ENCODE data around the gene DDX10. TPM values are rescaled to one million over a fixed set of nuclear protein-coding genes. Genes with fewer than 3 reads are reported as not detected.

The DDX10 gene
- total RNA-seq, 1 donor from 2014 or later: 32.0 TPM

GRCh38 chr11:108870373-108871020, 205.6 kb downstream of the DDX10 start:
- intact Hi-C loops (cut with micrococcal nuclease): loop anchor here (1.0 kb wide), 1 partner anchor 172 kb away; no protein-coding TSS in a partner anchor

- intact Hi-C loops (cut with micrococcal nuclease): loop anchor here (1.0 kb wide), 1 partner anchor 173 kb away; no protein-coding TSS in a partner anchor
Observed at GRCh38 chr11:108871152-108871551, 206.3 kb downstream of the DDX10 start.

- intact Hi-C loops (cut with micrococcal nuclease): loop anchor here (1.0 kb wide), 1 partner anchor 174 kb away; no protein-coding TSS in a partner anchor
Observed at GRCh38 chr11:108871867-108872266, 207.0 kb downstream of the DDX10 start.

GRCh38 chr11:108872781-108873291, 208.0 kb downstream of the DDX10 start:
- intact Hi-C loops (cut with micrococcal nuclease): no loop called here

- intact Hi-C loops (cut with micrococcal nuclease): no loop called here
Observed at GRCh38 chr11:108873310-108873709, 208.4 kb downstream of the DDX10 start.

GRCh38 chr11:108873941-108874340, 209.1 kb downstream of the DDX10 start:
- intact Hi-C loops (cut with micrococcal nuclease): no loop called here

GRCh38 chr11:108875134-108875533, 210.3 kb downstream of the DDX10 start:
- intact Hi-C loops (cut with micrococcal nuclease): no loop called here

GRCh38 chr11:108877178-108877577, 212.3 kb downstream of the DDX10 start:
- intact Hi-C loops (cut with micrococcal nuclease): no loop called here

GRCh38 chr11:108880510-108880909, 215.6 kb downstream of the DDX10 start:
- intact Hi-C loops (cut with micrococcal nuclease): no loop called here

- intact Hi-C loops (cut with micrococcal nuclease): no loop called here
Observed at GRCh38 chr11:108881131-108881530, 216.3 kb downstream of the DDX10 start.

- intact Hi-C loops (cut with micrococcal nuclease): no loop called here
Observed at GRCh38 chr11:108882211-108882831, 217.5 kb downstream of the DDX10 start.

- intact Hi-C loops (cut with micrococcal nuclease): no loop called here
Observed at GRCh38 chr11:108886005-108886659, 221.3 kb downstream of the DDX10 start.

GRCh38 chr11:108886660-108887009, 221.8 kb downstream of the DDX10 start:
- intact Hi-C loops (cut with micrococcal nuclease): no loop called here

GRCh38 chr11:108887436-108888238, 222.8 kb downstream of the DDX10 start:
- intact Hi-C loops (cut with micrococcal nuclease): no loop called here

- intact Hi-C loops (cut with micrococcal nuclease): no loop called here
Observed at GRCh38 chr11:108890482-108891105, 225.7 kb downstream of the DDX10 start.

- intact Hi-C loops (cut with micrococcal nuclease): no loop called here
Observed at GRCh38 chr11:108891143-108891542, 226.3 kb downstream of the DDX10 start.

- intact Hi-C loops (cut with micrococcal nuclease): no loop called here
Observed at GRCh38 chr11:108891909-108892511, 227.1 kb downstream of the DDX10 start.

- intact Hi-C loops (cut with micrococcal nuclease): no loop called here
Observed at GRCh38 chr11:108895579-108896480, 231.0 kb downstream of the DDX10 start.

- intact Hi-C loops (cut with micrococcal nuclease): no loop called here
Observed at GRCh38 chr11:108897071-108897481, 232.2 kb downstream of the DDX10 start.
